Kidney (tissue), 14 donors: ENCODE results near the gene KRI1. TPM values are rescaled to one million over a fixed set of nuclear protein-coding genes. Genes with fewer than 3 reads are reported as not detected.

Experiments used
- DNase-seq, 5 donors: peaks; one replicate each; pipeline ENCODE4 v3.0.0-alpha.2; 2013 to 2020
- FAIRE-seq: peaks from 2 replicates; lab custom pipeline; 2012; peaks lifted over from hg19 to GRCh38; lab: Jason Lieb, UNC
- H3K27ac ChIP-seq, 2 donors: one replicate each; pipeline ENCODE4 v1.7.0; 2013; ENCODE audit warnings: low read depth in 2 of 2, low read length in 2 of 2, inconsistent platforms in 1 of 2
- H3K27me3 ChIP-seq: one replicate; pipeline ENCODE4 v1.7.1; 2013; ENCODE audit warnings: low read length, inconsistent platforms; ENCODE audit not compliant: control insufficient read depth, insufficient read depth
- H3K36me3 ChIP-seq, 3 donors: one replicate each; pipeline versions ENCODE4 v1.7.0 to v1.7.1; 2013; ENCODE audit warnings: low read length in 3 of 3, control low read depth in 1 of 3, inconsistent platforms in 1 of 3; ENCODE audit not compliant: insufficient read depth in 3 of 3, control insufficient read depth in 2 of 3
- H3K4me1 ChIP-seq, 3 donors: one replicate each; pipeline versions ENCODE4 v1.7.0 to v1.7.1; 2013; ENCODE audit warnings: low read length in 3 of 3, inconsistent platforms in 1 of 3, low read depth in 1 of 3; ENCODE audit not compliant: control insufficient read depth in 2 of 3, insufficient read depth in 2 of 3
- H3K4me3 ChIP-seq, 3 donors: one replicate each; pipeline versions ENCODE4 v1.7.0 to v1.8.1; 2013; ENCODE audit warnings: low read length in 3 of 3, control low read depth in 1 of 3, inconsistent platforms in 1 of 3
- H3K9ac ChIP-seq, 3 donors: one replicate each; pipeline versions ENCODE4 v1.7.0 to v1.7.1; 2013; ENCODE audit warnings: low read length in 3 of 3, control low read depth in 1 of 3, inconsistent platforms in 1 of 3
- H3K9me3 ChIP-seq, 3 donors: one replicate each; pipeline versions ENCODE4 v1.7.0 to v1.7.1; 2013; ENCODE audit warnings: low read length in 3 of 3, control low read depth in 1 of 3, inconsistent platforms in 1 of 3; ENCODE audit not compliant: control insufficient read depth in 2 of 3, insufficient read depth in 1 of 3
- intact Hi-C: fragments of 100-400 bp; cut with DNase I; formaldehyde crosslinking; loops from one replicate; pipeline ENCODE4 v1.11.1; 2022
- polyA plus RNA-seq: library from polyadenylated mRNA; stranded (reverse); fragments of 350-450 nt; fragmentation: Illumina TruSeq; extraction: RNeasy Lipid Tissue Mini Kit (QIAGEN cat#74804); gene quantifications from one replicate; pipeline ENCODE4 v1.2.3, GENCODE V29; 2014; ENCODE audit warnings: low read depth, low replicate concordance; ENCODE audit not compliant: insufficient read depth
- total RNA-seq: library from RNA; stranded (reverse); fragmentation: NEBNext Ultra II Directional; extraction: Animal tissue kit (Norgen Biotek cat#: 25700); gene quantifications from one replicate; pipeline ENCODE4 v1.2.1, GENCODE V29; 2021
- TF ChIP-seq, protein P1 (sequence below): IDR thresholded peaks from 3 replicates; pipeline ENCODE4 v1.5.1; 2012; ENCODE audit warnings: mild to moderate bottlenecking, moderate library complexity, borderline replicate concordance; ENCODE audit not compliant: insufficient read depth; ENCODE audit errors: extremely low read depth
- donor health status: control.
- donor health status: control.
- donor health status: control.
- donor health status: control.
- donor health status: control.
- donor health status: DM: yes; HTN: yes; CAD: no.
- donor health status: Normal renal cell carcinoma (clear cell type).

Gene KRI1
- total and polyA plus RNA-seq, 2 donors from 2014 or later, result 13.9 to 29.4 TPM

DNA sequence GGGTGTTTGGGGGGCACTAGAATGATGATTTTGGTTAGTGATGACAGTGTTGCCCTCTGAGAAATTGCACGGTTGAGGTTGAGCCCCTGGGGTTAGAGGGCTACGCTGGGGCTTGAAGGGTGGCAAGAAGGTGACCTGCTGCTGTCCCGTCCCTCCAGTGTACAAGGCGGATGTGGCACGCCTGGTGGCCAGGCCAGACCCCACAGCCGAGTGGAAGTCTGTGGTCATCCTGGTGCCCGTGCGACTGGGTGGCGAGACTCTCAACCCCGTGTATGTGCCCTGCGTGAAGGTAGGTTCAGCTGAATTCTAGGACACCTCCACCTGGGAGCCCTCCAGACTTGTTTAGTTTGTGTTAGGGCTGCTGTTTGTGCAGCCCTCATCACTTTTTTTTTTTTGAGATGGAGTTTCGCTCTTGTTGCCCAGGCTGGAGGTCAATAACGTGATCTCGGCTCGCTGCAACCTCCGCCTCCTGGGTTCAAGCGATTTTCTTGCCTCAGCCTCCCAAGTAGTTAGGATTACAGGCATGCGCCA, 17.0 kb downstream of the KRI1 start:
- Histone ChIP-seq H3K9ac (no peak overlapping the region), H3K4me3 (no peak overlapping the region), H3K27me3 (no peaks in the 10 kb centered on the region), H3K4me1 (peaks cover 0 to 6% (median 0%) of the 10 kb centered on the region in 3 donors), H3K27ac (no peak overlapping the region), H3K9me3 (no peaks in the 10 kb centered on the region), H3K36me3 (peaks cover 0 to 43% (median 25%) of the 10 kb centered on the region in 3 donors)
- intact Hi-C loops, result no loop called here
- no peak for DNase-seq
- TF ChIP-seq, protein P1, sequence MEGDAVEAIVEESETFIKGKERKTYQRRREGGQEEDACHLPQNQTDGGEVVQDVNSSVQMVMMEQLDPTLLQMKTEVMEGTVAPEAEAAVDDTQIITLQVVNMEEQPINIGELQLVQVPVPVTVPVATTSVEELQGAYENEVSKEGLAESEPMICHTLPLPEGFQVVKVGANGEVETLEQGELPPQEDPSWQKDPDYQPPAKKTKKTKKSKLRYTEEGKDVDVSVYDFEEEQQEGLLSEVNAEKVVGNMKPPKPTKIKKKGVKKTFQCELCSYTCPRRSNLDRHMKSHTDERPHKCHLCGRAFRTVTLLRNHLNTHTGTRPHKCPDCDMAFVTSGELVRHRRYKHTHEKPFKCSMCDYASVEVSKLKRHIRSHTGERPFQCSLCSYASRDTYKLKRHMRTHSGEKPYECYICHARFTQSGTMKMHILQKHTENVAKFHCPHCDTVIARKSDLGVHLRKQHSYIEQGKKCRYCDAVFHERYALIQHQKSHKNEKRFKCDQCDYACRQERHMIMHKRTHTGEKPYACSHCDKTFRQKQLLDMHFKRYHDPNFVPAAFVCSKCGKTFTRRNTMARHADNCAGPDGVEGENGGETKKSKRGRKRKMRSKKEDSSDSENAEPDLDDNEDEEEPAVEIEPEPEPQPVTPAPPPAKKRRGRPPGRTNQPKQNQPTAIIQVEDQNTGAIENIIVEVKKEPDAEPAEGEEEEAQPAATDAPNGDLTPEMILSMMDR, result no peak
- FAIRE-seq, result no peak

DNA sequence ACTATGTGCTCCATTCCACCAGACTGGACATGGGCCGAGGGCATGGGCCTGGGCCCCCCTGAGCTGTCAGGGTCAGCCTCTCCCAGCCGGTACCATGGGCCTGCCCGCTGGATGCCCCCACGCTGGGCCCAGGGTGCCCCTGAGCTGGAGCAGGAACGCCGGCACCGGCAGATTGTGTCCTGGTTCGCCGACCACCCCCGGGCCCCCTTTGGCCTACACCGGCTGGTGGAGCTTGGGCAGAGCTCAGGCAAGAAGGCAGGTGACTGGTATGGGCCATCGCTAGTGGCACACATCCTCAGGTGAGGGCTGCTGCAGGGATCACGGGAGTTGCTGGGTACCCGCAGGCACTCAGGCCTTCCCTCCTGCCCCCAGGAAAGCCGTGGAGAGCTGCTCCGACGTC, 19.0 kb downstream of the KRI1 start:
- Histone ChIP-seq H3K9ac (no peak overlapping the region), H3K4me1 (peaks cover 0 to 6% (median 0%) of the 10 kb centered on the region in 3 donors), H3K4me3 (no peak overlapping the region), H3K27me3 (no peaks in the 10 kb centered on the region), H3K36me3 (peaks cover 0 to 32% (median 15%) of the 10 kb centered on the region in 3 donors), H3K9me3 (no peaks in the 10 kb centered on the region), H3K27ac (no peak overlapping the region)
- no peak for DNase-seq
- FAIRE-seq, result no peak
- intact Hi-C loops, result no loop called here
- TF ChIP-seq, protein P1, result no peak

DNA sequence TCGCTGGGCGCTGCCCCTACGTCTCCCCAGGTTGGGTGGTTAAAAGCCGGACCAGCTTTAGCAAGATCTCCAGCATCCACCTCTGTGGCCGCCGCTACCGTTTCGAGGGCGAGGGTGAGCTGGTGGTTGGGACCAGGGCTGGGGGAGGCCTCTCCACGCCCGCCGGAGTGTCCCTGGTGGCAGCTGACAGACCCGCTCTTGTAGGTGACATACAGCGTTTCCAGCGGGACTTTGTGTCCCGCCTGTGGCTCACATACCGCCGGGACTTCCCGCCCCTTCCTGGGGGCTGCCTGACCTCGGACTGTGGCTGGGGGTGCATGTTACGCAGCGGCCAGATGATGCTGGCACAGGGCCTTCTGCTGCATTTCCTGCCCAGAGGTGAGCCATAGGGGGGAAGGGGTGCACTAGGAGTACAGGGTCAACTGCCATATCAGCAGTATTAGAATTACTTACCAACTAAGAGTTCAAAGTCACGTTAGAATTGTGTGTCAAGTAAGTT, 21.0 kb downstream of the KRI1 start:
- Histone ChIP-seq H3K9ac (peak overlapping the region in 2 of 3 donors; percentile 58 to 88), H3K4me3 (peak overlapping the region; percentile 51 to 92 (median 89)), H3K9me3 (no peaks in the 10 kb centered on the region), H3K4me1 (peaks cover 0 to 6% (median 0%) of the 10 kb centered on the region in 3 donors), H3K27ac (peak overlapping the region; percentile 77 to 87), H3K36me3 (peaks cover 0 to 24% (median 15%) of the 10 kb centered on the region in 3 donors), H3K27me3 (no peaks in the 10 kb centered on the region)
- peak in 1 of 5 donors; percentile 55 for DNase-seq
- TF ChIP-seq, protein P1, result no peak
- intact Hi-C loops, result no loop called here
- FAIRE-seq, result no peak
